GM12873 (cell line): ENCODE measurements around the gene MTPN.

Experiments used
- TF ChIP-seq, protein P1 (sequence below): IDR thresholded peaks from 2 replicates; pipeline ENCODE4 v1.5.1; 2012; ENCODE audit warnings: low read depth, mild to moderate bottlenecking, moderate library complexity, low read length, control low read depth; ENCODE audit not compliant: insufficient read depth; ENCODE audit errors: missing control alignments

MTPN gene, protein sequence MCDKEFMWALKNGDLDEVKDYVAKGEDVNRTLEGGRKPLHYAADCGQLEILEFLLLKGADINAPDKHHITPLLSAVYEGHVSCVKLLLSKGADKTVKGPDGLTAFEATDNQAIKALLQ

GRCh38 chr7:135977007-135977741, at the start of gene MTPN:
MTPN (minus strand) TSS chr7:135977359; CDS start chr7:135977100, 259 bp downstream.
- TF ChIP-seq, protein P1, sequence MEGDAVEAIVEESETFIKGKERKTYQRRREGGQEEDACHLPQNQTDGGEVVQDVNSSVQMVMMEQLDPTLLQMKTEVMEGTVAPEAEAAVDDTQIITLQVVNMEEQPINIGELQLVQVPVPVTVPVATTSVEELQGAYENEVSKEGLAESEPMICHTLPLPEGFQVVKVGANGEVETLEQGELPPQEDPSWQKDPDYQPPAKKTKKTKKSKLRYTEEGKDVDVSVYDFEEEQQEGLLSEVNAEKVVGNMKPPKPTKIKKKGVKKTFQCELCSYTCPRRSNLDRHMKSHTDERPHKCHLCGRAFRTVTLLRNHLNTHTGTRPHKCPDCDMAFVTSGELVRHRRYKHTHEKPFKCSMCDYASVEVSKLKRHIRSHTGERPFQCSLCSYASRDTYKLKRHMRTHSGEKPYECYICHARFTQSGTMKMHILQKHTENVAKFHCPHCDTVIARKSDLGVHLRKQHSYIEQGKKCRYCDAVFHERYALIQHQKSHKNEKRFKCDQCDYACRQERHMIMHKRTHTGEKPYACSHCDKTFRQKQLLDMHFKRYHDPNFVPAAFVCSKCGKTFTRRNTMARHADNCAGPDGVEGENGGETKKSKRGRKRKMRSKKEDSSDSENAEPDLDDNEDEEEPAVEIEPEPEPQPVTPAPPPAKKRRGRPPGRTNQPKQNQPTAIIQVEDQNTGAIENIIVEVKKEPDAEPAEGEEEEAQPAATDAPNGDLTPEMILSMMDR, result no peak

DNA sequence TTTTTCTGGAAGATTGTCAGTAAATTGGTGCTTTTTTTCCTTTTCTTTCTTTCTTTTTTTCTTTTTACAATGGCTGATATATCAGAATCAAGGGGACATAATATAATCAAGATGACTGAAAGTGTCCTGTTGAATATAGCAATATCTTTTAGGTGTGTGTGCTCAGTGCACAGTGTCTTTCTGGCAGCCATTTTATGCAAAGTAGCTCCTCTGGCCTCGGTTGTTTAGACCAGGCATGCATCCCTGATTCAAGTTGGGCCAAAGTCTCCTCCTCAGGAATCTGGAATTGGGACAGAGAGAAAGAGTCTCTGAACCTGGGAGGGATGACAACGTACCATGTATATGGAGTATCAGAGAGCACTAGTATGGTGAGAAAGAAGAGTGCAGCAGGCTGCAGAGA, 49.0 kb upstream of the MTPN start:
- TF ChIP-seq, protein P1, result no peak

DNA sequence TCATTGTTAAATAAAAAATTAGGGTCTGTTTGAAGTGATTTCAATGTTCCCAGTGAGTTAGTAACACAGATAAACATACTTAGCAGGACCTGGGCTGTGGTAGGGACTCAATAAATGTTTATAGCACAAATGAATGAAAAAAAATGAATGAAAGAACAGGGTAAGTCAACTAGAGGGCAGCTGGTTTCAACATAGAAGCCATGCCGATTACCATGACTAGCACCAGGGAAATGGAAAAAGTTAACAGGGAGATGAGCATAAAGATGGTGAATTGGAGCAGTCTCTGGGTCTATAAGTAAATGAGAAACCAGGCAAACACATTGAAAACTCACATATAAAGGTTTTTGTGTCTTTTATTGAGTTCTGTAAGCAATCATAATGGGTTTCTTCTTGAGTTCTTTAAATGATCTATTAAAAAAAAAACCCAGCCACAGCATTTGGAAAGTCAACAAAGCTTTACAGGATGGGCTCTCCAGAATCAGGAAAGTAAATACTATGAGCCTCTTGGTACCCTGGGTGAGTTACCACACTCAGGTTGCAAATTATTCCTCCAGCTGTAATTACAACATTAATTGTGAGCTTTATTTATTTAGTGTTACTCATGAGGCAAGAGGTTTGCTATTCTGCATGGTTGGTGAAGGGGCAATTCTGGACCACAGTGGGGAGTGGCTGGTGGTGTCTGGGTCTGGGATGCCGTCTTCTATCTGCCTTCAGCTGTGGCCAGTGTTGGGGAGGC, 46.1 kb upstream of the MTPN start:
- TF ChIP-seq, protein P1, result no peak

DNA sequence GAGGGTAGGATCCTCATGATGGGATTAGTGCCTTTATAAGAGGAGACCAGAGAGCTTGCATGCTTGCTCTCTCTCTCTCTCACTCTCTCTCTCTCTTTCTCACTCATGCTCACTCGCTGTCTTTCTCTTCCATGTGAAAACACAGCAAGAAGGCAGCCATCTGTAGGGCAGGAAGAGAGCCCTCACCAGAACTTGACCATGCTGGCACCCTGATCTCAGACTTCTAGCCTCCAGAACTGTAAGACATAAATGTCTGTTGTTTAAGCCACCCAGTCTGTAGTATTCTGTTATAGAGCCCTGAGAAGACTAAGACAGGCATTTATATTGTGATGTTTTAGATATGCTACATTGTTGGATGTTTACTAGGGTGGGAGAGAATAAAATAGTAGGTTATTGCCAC, 43.4 kb upstream of the MTPN start:
- TF ChIP-seq, protein P1, result no peak

- TF ChIP-seq, protein P1, result no peak
Measured at GRCh38 chr7:136018104-136018503, 40.9 kb upstream of the MTPN start.

GRCh38 chr7:136016649-136017395, 39.7 kb upstream of the MTPN start:
- TF ChIP-seq, protein P1, result no peak

- TF ChIP-seq, protein P1, result no peak
Measured at GRCh38 chr7:136015638-136016037, 38.5 kb upstream of the MTPN start.
